ENCODE results near the gene KAZALD1. TPM values are rescaled to one million over a fixed set of nuclear protein-coding genes. Genes with fewer than 3 reads are reported as not detected.
A peak's percentile ranks its signal among the peaks of the same experiment; 100 is the strongest.

Gene KAZALD1
- polyA plus RNA-seq, 3 donors, result 1.2 to 9.2 (median 3.1) TPM

DNA sequence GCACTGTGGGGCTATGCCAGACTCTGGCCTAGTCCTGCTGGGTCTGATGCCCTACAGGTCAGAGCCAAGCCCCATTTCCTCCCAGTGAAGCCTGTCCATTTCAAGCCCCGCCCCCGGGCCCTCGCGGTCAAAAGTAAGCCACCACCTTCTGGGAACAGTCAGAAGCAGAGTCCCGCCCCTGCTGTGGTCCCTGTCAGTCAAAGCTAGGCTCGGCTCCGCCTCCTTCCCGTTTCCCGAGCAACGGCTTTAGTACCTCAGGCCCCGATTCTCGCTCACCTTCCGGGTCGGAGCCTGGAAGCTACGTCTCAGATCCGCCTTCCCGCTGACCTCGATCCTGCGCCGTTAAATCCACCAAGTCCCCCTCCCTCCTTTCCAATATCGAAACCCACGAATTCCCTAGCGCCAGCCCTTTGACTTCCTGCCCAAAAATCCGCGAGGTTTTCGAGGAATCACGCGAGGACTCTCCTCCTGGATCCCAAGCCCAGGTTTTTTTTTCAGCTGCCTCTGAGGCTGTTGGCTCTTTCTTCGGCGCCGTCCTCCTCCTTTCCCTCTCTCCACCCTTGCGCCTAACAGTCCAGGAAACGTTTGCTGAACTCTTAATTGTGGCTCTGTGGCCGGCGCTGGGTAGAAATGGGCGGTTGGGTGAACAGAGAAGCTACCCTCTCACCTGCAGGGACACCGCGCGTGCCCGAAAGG is 19.0 kb upstream of the KAZALD1 start:
- WGBS, 3 donors, result 2 to 4% (median 4%) methylated on average over 40 of the region's 40 CpGs
- peak overlapping the region; percentile 46 for H3K27ac ChIP-seq (ENCODE audit: low read depth, low read length)

- H3K27ac ChIP-seq (ENCODE audit: low read depth, low read length), result peak overlapping the region; percentile 46
- WGBS, 3 donors, result 0 to 25% (median 14%) methylated on average over 2 of the region's 2 CpGs
Observed at GRCh38 chr10:101043363-101043707, 18.5 kb upstream of the KAZALD1 start.

GRCh38 chr10:101044117-101044516 is 17.7 kb upstream of the KAZALD1 start:
- H3K27ac ChIP-seq (ENCODE audit: low read depth, low read length), result no peak overlapping the region
- WGBS, 3 donors, result 78 to 89% (median 83%) methylated on average over 2 of the region's 2 CpGs

- WGBS, 3 donors, result 41 to 52% (median 48%) methylated on average over 25 of the region's 25 CpGs
- no peak overlapping the region for H3K27ac ChIP-seq (ENCODE audit: low read depth, low read length)
Observed at GRCh38 chr10:101046332-101047238, 15.2 kb upstream of the KAZALD1 start.

DNA sequence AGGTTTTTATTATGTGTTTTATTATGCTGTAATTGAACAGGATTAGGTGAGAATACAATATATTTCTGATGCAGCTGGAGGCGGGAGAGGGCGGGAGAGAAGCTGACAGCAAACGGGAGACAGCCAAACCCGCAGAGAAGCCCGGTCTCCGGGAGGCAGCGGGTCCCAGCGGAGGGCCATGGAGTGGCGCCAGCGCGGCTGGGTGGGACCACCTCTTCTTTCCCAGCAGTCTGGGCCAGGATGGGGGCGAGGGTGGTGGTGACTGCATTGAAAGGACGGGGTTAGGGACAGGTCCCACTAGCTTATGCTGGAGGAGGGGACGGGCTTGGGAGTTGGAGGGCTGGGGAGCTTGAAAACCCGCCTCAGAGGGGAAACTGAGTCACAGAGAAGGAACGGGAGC is 14.5 kb upstream of the KAZALD1 start:
- no peak overlapping the region for H3K27ac ChIP-seq (ENCODE audit: low read depth, low read length)
- WGBS, 3 donors, result 25 to 31% (median 27%) methylated on average over 16 of the region's 16 CpGs

GRCh38 chr10:101047961-101048892 is 13.6 kb upstream of the KAZALD1 start:
- no peak overlapping the region for H3K27ac ChIP-seq (ENCODE audit: low read depth, low read length)

GRCh38 chr10:101050208-101051069 is 11.3 kb upstream of the KAZALD1 start:
- WGBS, 3 donors, result 8 to 15% (median 13%) methylated on average over 42 of the region's 42 CpGs
- H3K27ac ChIP-seq (ENCODE audit: low read depth, low read length), result no peak overlapping the region

More at GRCh38 chr10:101047961-101048892, 13.6 kb upstream of the KAZALD1 start:
- 13 to 16% (median 15%) methylated on average over 58 to 62 of the region's 62 CpGs for WGBS, 3 donors

GRCh38 chr10:101052285-101052684 is 9.5 kb upstream of the KAZALD1 start:
- no peak overlapping the region for H3K27ac ChIP-seq (ENCODE audit: low read depth, low read length)
- 88 to 96% (median 89%) methylated on average over 3 of the region's 3 CpGs for WGBS, 3 donors

GRCh38 chr10:101053516-101053915 is 8.3 kb upstream of the KAZALD1 start:
- no peak overlapping the region for H3K27ac ChIP-seq (ENCODE audit: low read depth, low read length)

- H3K27ac ChIP-seq (ENCODE audit: low read depth, low read length), result no peak overlapping the region
- WGBS, 3 donors, result 56 to 89% (median 72%) methylated on average over 1 of the region's 1 CpG
Observed at GRCh38 chr10:101054351-101054750, 7.4 kb upstream of the KAZALD1 start.

DNA sequence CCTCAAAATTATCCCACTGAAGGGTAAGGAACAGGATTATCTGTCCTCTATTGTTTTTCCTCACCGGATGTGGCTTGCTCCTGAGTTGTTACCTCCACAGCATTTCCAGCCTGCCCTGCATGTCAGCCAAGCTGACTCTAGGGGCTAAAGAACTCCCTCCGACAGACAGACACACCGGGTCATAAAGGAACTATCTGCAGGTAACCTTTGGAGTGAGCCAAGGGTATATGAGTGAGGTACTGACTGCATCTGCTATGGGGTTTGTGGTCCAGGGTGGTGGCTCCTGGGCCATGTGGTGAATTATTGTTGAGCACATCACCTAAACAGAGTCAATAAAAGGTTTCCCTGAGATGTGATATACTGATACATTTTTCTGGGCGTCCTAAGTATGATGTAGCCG is 6.9 kb upstream of the KAZALD1 start:
- H3K27ac ChIP-seq (ENCODE audit: low read depth, low read length), result no peak overlapping the region
- WGBS, 3 donors, result 83 to 88% (median 85%) methylated on average over 5 of the region's 5 CpGs

DNA sequence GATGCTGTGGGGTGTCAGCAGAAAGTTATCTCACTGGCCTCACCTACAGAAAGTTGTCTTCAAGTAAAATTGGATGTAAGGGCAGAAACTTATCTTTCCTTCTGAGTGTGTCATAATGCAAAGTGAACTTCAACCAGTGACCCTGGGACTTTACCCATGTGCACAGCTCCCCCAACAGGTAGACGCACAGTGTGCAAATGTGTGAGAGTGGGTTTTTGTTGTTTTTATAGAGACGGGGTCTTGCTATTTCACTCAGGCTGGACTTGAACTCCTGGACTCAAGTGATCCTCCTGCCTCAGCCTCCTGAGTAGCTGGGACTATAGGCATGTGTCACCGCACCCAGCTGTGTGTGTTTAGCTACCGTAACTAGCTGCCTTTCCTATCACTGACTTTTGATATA is 6.4 kb upstream of the KAZALD1 start:
- 77 to 94% (median 81%) methylated on average over 4 of the region's 4 CpGs for WGBS, 3 donors
- H3K27ac ChIP-seq (ENCODE audit: low read depth, low read length), result no peak overlapping the region

DNA sequence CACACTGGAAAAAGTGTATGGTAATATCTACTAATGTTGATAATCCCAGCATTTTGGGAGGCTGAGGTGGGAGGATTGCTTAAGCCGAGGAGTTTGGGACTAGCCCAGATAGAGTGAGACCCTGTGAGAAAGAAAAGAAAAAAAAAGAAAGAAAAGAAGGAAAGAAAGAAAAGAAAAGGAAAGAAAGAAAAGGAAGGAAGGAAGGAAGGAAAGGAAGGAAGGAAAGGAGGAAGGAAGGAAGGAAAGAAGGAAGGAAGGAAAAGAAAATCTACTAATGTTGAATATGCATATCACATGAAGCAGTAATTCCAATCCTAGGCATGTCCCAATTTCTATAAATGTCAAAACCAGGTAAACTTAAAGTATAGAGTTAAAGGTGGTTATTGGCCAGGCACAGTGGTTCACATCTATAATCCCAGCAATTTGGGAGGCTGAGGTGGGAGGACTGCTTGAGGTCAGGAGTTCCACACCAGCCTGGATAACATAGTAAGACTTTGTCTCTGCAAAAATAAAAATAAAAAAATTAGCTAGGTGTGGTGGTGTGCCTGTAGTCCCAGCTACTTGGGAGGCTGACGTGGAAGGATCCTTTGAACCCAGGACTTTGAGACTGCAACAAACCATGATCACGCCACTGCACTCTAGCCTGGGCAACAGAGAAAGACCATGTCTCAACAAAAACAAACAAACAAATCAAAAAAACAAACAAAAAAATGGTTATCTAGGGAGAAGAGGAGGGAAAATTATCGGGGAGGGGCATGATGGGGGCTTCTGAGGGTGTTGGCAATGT is 5.2 kb upstream of the KAZALD1 start:
- WGBS, 3 donors, result 95 to 97% (median 97%) methylated on average over 4 of the region's 4 CpGs
- no peak overlapping the region for H3K27ac ChIP-seq (ENCODE audit: low read depth, low read length)

GRCh38 chr10:101060036-101060950 is 1.5 kb upstream of the KAZALD1 start:
- WGBS, 3 donors, result 0 to 1% (median 1%) methylated on average over 37 of the region's 37 CpGs
- H3K27ac ChIP-seq (ENCODE audit: low read depth, low read length), result no peak overlapping the region

DNA sequence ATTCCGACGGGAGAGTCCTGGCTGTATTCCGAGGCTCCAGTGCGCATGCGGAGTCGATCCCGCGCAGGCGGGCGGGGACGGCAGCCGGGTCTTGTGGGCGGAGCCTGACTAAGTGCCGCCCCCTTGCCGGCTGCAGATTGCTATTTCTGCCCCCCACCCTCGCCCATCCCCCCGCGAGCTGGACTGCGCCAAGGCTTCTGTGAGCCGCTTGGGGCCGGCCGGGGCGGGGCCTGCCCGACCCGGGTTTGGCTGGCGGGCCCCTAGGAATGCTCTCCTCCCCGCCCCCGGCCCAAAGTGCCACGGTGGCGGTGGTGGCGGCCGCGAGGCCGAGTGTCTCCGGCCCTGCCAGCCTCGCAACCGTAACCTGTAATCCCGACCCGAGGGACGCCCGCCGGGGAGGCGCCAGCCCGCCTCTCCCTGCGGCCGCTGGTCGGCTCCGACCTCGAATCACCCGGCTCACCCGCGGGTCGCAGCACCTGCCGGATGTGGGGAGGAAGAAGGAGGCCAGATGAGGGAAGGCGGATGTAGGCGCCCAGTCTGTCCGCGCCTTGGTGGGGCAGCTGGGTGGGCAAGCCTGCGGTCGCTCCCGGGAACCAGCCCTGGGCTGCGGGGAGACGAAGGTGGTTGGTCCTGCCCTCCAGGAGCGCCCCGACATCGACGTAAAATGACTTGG is 702 bp upstream of the KAZALD1 start:
- 0 to 3% (median 1%) methylated on average over 65 to 67 of the region's 67 CpGs for WGBS, 3 donors
- H3K27ac ChIP-seq (ENCODE audit: low read depth, low read length), result no peak overlapping the region
